ENCODE results near the gene ASB5.

Gene ASB5

DNA sequence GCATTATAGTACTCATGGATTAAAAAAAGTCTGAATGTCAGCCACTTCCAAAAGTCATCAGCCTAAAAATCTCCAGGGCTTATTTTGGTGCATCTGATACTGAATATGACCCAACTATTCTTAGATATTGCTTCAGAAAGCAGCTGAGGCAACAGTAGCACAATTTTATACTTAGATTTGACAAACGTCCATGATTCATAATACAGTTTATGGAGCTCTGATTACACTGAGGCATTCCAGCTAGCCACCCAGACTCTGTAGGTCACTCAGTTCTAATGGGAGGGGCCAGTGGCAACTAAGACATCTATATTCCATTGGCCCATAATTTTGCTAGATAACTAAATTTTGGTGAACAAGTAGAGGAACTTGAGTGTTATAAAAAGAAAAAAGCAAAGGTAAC is 84.0 kb downstream of the ASB5 start:
- H3K27me3 ChIP-seq (ENCODE audit: insufficient read depth, low read length, poor library complexity, severe bottlenecking): no peaks in the 10 kb centered on the region
- no peaks in the 10 kb centered on the region for H3K9me3 ChIP-seq (ENCODE audit: insufficient read depth, low read depth, low read length)
- no peak overlapping the region for H3K9ac ChIP-seq (ENCODE audit: low read depth, low read length, poor library complexity, severe bottlenecking)
- H3K4me2 ChIP-seq (ENCODE audit: low read depth, low read length, poor library complexity, severe bottlenecking): no peak overlapping the region
- TF ChIP-seq, protein P1, sequence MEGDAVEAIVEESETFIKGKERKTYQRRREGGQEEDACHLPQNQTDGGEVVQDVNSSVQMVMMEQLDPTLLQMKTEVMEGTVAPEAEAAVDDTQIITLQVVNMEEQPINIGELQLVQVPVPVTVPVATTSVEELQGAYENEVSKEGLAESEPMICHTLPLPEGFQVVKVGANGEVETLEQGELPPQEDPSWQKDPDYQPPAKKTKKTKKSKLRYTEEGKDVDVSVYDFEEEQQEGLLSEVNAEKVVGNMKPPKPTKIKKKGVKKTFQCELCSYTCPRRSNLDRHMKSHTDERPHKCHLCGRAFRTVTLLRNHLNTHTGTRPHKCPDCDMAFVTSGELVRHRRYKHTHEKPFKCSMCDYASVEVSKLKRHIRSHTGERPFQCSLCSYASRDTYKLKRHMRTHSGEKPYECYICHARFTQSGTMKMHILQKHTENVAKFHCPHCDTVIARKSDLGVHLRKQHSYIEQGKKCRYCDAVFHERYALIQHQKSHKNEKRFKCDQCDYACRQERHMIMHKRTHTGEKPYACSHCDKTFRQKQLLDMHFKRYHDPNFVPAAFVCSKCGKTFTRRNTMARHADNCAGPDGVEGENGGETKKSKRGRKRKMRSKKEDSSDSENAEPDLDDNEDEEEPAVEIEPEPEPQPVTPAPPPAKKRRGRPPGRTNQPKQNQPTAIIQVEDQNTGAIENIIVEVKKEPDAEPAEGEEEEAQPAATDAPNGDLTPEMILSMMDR (conservative IDR thresholded peaks at IDR 0.05; ENCODE audit: low read length): no peak
- TF ChIP-seq EZH2phosphoT487 (IDR thresholded peaks at IDR 0.05; ENCODE audit: borderline replicate concordance): no peak
- H3K4me3 ChIP-seq (ENCODE audit: low read length, poor library complexity, severe bottlenecking): no peak overlapping the region
- no peaks in the 10 kb centered on the region for H3K36me3 ChIP-seq (ENCODE audit: insufficient read depth, low read length)
- no peaks in the 10 kb centered on the region for H3K9me2 ChIP-seq (replicated peaks; ENCODE audit: low read depth, low read length)
- H3K4me1 ChIP-seq (ENCODE audit: insufficient read depth, low read length, poor library complexity, severe bottlenecking): no peaks in the 10 kb centered on the region
- no peaks in the 10 kb centered on the region for H3F3A ChIP-seq (ENCODE audit: low read depth)
- no peak overlapping the region for H2AFZ ChIP-seq (ENCODE audit: low read length)
- H4K20me1 ChIP-seq (ENCODE audit: insufficient read depth, low read length, poor library complexity, severe bottlenecking): no peaks in the 10 kb centered on the region
- H3K79me2 ChIP-seq (ENCODE audit: insufficient read depth, low read length): no peaks in the 10 kb centered on the region
